Measurements from ENCODE around the gene KIAA1143.
A peak's percentile ranks its signal among the peaks of the same experiment; 100 is the strongest.

Gene KIAA1143

DNA sequence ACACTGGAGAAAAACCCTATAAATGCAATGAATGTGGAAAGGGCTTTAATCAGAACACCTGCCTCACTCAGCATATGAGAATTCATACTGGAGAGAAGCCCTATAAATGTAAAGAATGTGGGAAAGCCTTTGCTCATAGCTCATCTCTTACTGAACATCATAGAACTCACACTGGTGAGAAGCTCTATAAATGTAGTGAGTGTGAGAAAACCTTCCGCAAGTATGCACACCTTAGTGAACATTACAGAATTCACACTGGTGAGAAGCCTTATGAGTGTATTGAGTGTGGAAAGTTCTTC, 39.4 kb downstream of the KIAA1143 start:
- no peak for DNase-seq (ENCODE audit: low read depth, low spot score)
- Histone ChIP-seq H3K9ac (ENCODE audit: insufficient read length, low read depth) (no peak overlapping the region), H3K4me1 (ENCODE audit: insufficient read depth, insufficient read length) (no peaks in the 10 kb centered on the region), H3K36me3 (ENCODE audit: insufficient read depth, insufficient read length, low read length) (peaks cover 46% of the 10 kb centered on the region), H3K4me3 (ENCODE audit: insufficient read length, low read depth) (no peak overlapping the region), H3K9me3 (ENCODE audit: insufficient read depth, low read length) (peaks cover 92% of the 10 kb centered on the region), H3K27me3 (ENCODE audit: insufficient read depth, insufficient read length) (no peaks in the 10 kb centered on the region)
- TF ChIP-seq YY1 (IDR thresholded peaks at IDR 0.05; ENCODE audit: insufficient read depth, insufficient read length) (no peak), ZNF274 (IDR thresholded peaks at IDR 0.05; ENCODE audit: low read depth, low read length) (peak; percentile 76)

DNA sequence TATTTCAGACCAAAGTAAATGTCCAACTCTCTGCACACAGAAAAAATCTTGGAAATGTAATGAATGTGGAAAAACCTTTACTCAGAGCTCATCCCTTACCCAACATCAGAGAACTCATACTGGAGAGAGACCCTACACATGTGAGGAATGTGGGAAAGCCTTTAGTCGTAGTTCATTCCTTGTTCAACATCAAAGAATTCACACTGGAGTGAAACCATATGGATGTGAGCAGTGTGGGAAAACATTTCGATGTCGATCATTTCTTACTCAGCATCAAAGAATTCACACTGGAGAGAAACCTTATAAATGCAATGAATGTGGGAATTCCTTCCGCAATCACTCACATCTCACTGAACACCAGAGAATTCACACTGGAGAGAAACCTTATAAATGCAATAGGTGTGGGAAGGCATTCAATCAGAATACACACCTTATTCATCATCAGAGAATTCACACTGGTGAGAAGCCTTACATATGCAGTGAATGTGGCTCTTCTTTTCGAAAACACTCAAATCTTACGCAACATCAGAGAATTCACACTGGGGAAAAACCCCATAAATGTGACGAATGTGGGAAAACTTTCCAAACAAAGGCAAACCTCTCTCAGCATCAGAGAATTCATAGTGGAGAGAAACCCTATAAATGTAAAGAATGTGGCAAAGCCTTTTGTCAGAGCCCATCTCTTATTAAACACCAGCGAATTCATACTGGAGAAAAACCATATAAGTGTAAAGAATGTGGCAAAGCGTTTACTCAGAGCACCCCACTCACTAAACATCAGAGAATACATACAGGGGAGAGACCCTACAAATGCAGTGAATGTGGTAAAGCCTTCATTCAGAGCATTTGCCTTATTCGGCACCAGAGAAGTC, 40.0 kb downstream of the KIAA1143 start:
- Histone ChIP-seq H3K36me3 (ENCODE audit: insufficient read depth, insufficient read length, low read length) (peaks cover 46% of the 10 kb centered on the region), H3K9me3 (ENCODE audit: insufficient read depth, low read length) (peaks cover 97% of the 10 kb centered on the region), H3K9ac (ENCODE audit: insufficient read length, low read depth) (no peak overlapping the region), H3K4me1 (ENCODE audit: insufficient read depth, insufficient read length) (no peaks in the 10 kb centered on the region), H3K4me3 (ENCODE audit: insufficient read length, low read depth) (no peak overlapping the region), H3K27me3 (ENCODE audit: insufficient read depth, insufficient read length) (no peaks in the 10 kb centered on the region)
- TF ChIP-seq ZNF274 (IDR thresholded peaks at IDR 0.05; ENCODE audit: low read depth, low read length): peak; percentile 91
- no peak for TF ChIP-seq YY1 (IDR thresholded peaks at IDR 0.05; ENCODE audit: insufficient read depth, insufficient read length)
- TF ChIP-seq SUZ12 (IDR thresholded peaks at IDR 0.05; ENCODE audit: extremely low read depth, insufficient read depth, insufficient read length): no peak
- no peak for DNase-seq (ENCODE audit: low read depth, low spot score)

DNA sequence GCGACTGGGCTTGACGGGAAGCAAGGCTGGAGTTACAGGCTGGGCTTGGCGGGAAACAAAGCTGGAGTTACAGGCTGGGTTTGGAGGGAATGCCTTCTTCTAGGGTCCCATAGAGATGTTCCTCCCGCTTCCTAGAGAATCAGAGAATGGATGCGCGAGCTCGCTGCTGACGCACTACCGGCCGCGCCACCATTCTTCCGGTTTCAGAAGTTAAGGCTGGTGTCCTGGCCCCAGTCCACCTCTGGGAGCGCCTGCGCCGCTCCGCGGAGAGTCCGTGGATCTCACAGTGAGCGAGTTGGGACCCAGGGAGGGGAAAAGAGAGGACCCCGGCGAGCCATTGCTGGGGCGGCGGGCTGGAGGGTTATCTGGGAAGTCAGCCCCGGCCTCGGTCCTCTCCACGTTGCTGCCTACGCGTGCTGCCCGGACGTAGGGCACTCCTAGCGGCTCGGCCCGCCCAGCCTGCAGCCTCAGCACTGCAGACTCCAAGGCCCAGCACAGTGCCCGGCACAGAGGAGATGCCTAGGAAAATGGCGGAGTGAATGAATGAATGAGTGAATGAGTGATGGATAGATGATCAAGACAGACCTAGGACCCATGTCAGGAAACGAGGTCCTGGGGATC, 48.9 kb downstream of the KIAA1143 start, which contains the start of gene ZNF502:
Gene ZNF502 (plus strand): TSS at position 206 of the 621 bp plus-strand sequence. CDS start 7,602 bp downstream, outside the sequence.
- Histone ChIP-seq H3K4me1 (ENCODE audit: insufficient read depth, insufficient read length) (no peaks in the 10 kb centered on the region), H3K36me3 (ENCODE audit: insufficient read depth, insufficient read length, low read length) (peaks cover 8% of the 10 kb centered on the region), H3K9me3 (ENCODE audit: insufficient read depth, low read length) (peaks cover 55% of the 10 kb centered on the region), H3K27me3 (ENCODE audit: insufficient read depth, insufficient read length) (no peaks in the 10 kb centered on the region), H3K9ac (ENCODE audit: insufficient read length, low read depth) (peak within 1 kb of the TSS; percentile 85), H3K4me3 (ENCODE audit: insufficient read length, low read depth) (peak within 1 kb of the TSS; percentile 85)
- TF ChIP-seq YY1 (IDR thresholded peaks at IDR 0.05; ENCODE audit: insufficient read depth, insufficient read length) (peak; percentile 21), SUZ12 (IDR thresholded peaks at IDR 0.05; ENCODE audit: extremely low read depth, insufficient read depth, insufficient read length) (no peak), ZNF274 (IDR thresholded peaks at IDR 0.05; ENCODE audit: low read depth, low read length) (no peak)
- DNase-seq (ENCODE audit: low read depth, low spot score): peak; percentile 86
